Occipital lobe (tissue), 2 donors: ENCODE data around the gene TNK1. TPM values are rescaled to one million over a fixed set of nuclear protein-coding genes. Genes with fewer than 3 reads are reported as not detected.

Experiments used
- DNase-seq: peaks from one replicate; lab custom pipeline; 2025; lab: John Stamatoyannopoulos, UW
- total RNA-seq: library from RNA; depleted of rRNA; stranded (reverse); fragments of >200 nt; gene quantifications from one replicate; pipeline ENCODE4 v1.2.3, GENCODE V29; 2014

Gene TNK1
- total RNA-seq, 1 donor from 2014 or later = 0.94 TPM

GRCh38 chr17:7408863-7409262 is 28.0 kb downstream of the TNK1 start:
- DNase-seq = no peak

GRCh38 chr17:7409716-7410115 is 28.8 kb downstream of the TNK1 start:
- no peak for DNase-seq

DNA sequence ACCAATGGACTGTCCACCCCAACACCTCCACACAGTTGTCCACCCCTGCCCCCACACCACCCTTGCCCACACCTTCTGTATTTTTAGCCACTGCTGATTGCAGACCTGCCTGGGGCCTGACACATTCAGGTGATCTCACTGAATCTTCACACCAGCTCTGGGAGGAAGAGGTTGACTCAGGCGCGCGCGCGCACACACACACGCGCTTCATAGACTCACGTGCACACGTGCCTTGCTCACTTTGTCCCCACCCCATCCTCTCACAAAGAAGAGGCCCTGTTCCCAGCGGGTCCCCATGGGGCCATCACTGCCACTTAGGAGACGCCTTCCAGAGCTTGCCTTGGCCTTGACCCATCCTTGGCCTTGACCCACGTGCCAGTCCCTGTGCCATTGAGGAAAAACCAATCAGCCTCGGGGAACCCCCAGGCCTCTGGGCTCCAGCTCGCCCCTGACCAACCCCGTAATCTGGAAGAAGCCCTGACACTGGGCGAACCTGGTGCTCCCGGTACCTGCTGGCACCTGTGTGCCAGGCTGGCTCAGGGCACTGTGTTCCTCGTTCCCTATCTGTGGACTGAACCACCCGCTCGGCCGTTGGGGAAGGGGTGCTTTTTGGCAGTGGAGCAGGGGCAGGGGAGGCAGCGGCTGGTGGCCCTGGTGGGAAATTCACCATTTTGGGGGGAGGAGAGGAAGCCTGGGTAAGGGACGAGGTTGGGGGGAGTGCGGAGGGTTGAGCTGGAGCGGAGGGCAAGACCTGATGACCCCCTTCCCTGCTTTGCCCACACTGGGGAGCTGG is 29.9 kb downstream of the TNK1 start:
- DNase-seq = no peak

DNA sequence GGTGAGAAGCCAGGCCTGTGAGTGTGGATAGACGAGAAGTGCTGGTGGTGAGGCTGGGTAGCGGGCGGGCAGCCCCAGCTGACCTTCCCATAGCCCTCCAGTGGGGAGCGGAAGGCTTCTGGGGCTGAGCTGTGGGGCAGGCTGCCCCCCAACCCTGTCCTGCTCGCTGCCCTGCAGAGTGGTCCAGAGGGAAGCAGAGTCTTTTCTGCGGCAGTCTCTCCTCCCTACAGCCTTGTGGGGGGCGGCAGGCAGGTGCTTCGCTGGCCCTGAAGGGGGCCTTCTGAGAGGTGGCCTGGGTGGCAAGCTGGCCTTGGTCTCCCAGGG is 30.5 kb downstream of the TNK1 start:
- DNase-seq = no peak

- no peak for DNase-seq
These were observed 32.6 kb downstream of the TNK1 start for GRCh38 chr17:7413346-7413985.

GRCh38 chr17:7414837-7415236 is 33.9 kb downstream of the TNK1 start:
- no peak for DNase-seq

GRCh38 chr17:7415784-7416183 is 34.9 kb downstream of the TNK1 start:
- no peak for DNase-seq

DNA sequence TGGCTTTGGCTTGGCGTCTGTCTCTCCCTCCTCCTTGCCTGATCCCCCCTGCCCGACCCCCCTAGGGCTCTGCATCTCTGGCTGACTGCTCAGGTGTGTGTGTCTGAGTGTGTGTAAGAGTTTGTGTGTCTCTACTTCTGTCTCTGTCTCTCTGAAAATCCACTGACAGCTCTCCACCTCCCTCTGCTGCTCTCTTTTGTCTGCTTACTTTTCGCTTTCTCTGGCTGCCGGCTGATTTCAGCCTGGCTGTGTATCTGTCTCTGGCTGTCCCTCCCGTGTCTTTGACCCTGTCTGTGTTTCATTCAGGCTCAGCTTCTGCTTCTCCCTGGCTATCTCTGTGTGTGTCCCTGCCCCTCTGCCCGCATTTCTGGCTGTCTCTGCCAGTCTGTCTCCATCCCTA is 35.4 kb downstream of the TNK1 start:
- DNase-seq = no peak

GRCh38 chr17:7417056-7417655 is 36.3 kb downstream of the TNK1 start:
- DNase-seq = no peak

GRCh38 chr17:7418472-7419152 is 37.7 kb downstream of the TNK1 start:
- no peak for DNase-seq

- DNase-seq = no peak
These were observed 39.1 kb downstream of the TNK1 start, which contains the start of gene SPEM1 for GRCh38 chr17:7419819-7420610. TSS of gene SPEM1 (plus strand) at chr17:7420324. CDS start at chr17:7420385, 61 bp downstream.

DNA sequence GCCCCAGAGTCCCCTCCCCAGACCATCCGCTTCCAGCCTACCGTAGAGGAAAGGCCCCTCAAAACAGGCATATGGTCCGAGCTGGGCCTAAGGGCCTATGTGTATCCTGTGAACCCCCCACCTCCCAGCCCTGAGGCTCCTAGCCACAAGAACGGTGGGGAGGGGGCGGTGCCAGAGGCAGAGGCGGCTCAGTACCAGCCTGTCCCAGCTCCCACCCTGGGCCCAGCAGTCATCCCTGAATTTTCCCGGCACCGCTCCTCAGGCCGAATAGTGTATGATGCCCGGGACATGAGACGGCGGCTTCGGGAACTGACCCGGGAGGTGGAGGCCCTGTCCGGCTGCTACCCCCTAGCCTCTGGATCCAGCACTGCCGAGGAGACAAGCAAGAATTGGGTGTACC is 40.3 kb downstream of the TNK1 start:
- DNase-seq = no peak

DNA sequence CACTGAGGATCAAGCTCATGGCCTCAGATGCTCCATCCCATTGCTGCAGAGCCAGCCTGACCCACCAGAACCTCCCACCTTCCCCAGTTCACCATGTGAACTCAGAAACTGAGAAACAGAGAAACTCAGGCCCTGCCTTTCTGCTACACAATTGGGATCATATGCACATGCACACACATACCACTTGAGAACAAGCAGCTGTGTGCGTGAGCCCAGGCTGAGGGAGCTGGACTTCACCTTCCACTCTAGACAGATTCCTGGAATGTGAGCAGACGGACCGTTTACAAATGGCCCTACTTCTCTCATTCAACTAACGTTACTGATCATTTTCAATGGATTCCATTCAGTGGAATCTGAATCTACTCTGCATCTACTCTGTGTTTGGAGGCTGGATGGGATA is 42.8 kb downstream of the TNK1 start:
- DNase-seq = no peak

GRCh38 chr17:7425316-7425715 is 44.4 kb downstream of the TNK1 start, which contains the start of gene SPEM2:
TSS of gene SPEM2 (plus strand) at chr17:7425616. CDS start at chr17:7425689, 73 bp downstream.
- no peak for DNase-seq

DNA sequence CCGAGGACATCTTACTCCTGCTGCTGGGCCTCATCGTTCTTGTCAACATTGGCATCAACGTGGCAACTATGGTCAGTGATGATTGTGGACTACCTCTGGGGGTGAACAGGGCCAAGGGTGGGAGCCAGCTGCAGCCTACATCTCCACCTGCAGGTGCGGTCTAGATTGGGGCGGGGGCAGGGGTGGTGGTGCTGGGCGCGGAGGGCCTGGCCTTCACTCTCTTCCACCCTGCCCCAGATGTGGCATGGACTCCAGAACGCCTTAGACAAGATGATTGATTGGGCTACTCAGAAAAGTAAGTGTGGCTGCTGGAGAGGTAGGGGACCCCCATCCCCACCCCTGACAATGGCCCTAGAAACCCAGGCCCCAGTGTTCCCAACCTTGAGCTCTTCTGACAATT is 44.9 kb downstream of the TNK1 start:
- DNase-seq = no peak

- no peak for DNase-seq
These were observed 45.4 kb downstream of the TNK1 start for GRCh38 chr17:7426203-7426863.

DNA sequence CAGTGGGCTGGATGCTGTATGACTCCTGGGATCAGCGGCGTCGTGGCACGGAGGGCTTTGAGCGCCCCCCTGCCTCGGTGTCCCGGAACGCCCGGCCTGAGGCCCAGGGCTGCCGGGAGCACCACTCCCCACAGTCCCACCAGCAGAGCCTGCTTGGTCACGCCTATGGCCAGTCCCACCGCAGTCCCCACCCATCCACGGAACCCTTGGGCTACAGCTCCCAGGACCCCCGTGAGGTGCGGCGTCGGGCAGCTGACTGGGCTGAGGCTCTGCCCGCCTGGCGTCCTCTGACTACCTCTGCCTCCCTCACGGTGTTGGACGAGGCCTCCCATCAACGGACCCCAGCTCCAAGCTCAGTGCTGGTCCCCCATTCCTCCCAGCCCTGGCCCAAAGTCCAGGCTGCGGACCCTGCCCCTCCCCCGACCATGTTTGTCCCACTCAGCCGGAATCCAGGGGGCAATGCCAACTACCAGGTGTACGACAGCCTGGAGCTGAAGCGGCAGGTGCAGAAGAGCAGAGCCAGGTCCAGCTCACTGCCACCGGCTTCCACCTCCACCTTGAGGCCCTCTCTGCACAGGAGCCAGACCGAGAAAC is 46.1 kb downstream of the TNK1 start:
- no peak for DNase-seq

DNA sequence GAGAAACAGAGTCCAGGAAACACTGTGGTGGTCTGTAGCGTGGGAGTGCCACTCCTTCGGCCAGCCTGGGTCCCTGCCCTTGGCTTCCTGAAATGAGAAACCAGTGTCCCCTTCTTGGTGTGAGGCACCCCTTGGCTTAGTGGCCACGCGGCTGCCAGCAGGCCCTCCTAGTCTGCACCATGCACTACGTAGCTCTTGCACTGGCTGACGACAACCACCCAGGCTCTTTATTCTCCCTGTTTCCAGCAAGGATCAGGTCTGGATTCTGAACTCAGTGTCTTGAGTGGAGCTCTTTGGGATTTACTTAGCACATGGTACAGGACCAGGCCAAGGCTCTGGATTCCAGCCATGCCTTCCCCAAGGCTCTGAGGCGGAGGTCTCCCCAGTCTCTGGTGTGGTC is 46.7 kb downstream of the TNK1 start:
- DNase-seq = no peak

DNA sequence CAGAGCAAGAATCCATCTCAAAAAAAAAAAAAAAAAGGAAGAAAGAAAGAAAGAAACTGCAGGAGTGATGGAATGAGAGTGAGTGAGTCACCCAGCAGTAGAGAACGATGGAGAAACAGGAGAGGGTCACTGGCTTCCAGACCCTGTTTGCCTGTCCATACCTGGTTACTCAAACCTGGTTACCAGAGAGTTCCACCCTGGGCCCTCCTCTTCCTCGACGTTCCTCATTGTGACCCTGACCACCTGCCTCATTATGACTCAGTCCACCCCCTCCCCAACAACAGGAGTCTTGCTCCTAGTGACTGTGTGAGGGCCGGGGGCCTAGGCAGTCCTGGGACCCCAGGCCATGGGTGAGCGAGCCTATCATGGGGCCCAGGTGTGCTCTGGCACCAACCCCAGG is 47.7 kb downstream of the TNK1 start, which contains the start of gene SPEM3:
Gene SPEM3, plus strand, starts transcription at position 301 of the 400 bp plus-strand sequence. Its CDS starts 46 bp downstream, at position 347.
- DNase-seq = no peak

GRCh38 chr17:7429722-7430121 is 48.8 kb downstream of the TNK1 start:
- no peak for DNase-seq
